CD14-positive monocyte (primary cell): ENCODE data around the gene IL18R1. TPM values are rescaled to one million over a fixed set of nuclear protein-coding genes. Genes with fewer than 3 reads are reported as not detected.

Source experiments
- DNase-seq, 3 donors: peaks; one replicate each; pipeline ENCODE4 v3.0.0-alpha.2; 2011 to 2022
- H2AFZ ChIP-seq: 2 replicates; pipeline ENCODE4 v1.6.0; 2012; ENCODE audit warnings: mild to moderate bottlenecking, low read depth, low read length, inconsistent platforms; ENCODE audit not compliant: insufficient read depth, poor library complexity, severe bottlenecking
- H3K27ac ChIP-seq, 2 donors: 1 replicate in 1 of 2; 2 replicates in 1 of 2; pipeline ENCODE4 v1.5.1; 2012 to 2013; ENCODE audit warnings: low read length in 2 of 2, control low read depth in 1 of 2, inconsistent platforms in 1 of 2, low read depth in 1 of 2, mild to moderate bottlenecking in 1 of 2
- H3K27me3 ChIP-seq, 2 donors: one replicate each; pipeline versions ENCODE4 v1.6.0 to v1.6.1; 2011 to 2013; ENCODE audit warnings: low read length in 2 of 2; ENCODE audit not compliant: control insufficient read depth in 2 of 2, insufficient read depth in 2 of 2
- H3K36me3 ChIP-seq, 2 donors: replicated peaks in 1 of 2; 1 replicate in 1 of 2; 2 replicates in 1 of 2; pipeline versions ENCODE4 v1.5.1 to v1.6.1; 2012 to 2013; ENCODE audit warnings: low read length in 2 of 2, control low read depth in 1 of 2, inconsistent platforms in 1 of 2, mild to moderate bottlenecking in 1 of 2; ENCODE audit not compliant: insufficient read depth in 2 of 2, control insufficient read depth in 1 of 2
- H3K4me1 ChIP-seq, 2 donors: 1 replicate in 1 of 2; 2 replicates in 1 of 2; pipeline versions ENCODE4 v1.5.1 to v1.6.1; 2012 to 2013; ENCODE audit warnings: low read length in 2 of 2, control low read depth in 1 of 2, inconsistent platforms in 1 of 2, mild to moderate bottlenecking in 1 of 2, moderate library complexity in 1 of 2; ENCODE audit not compliant: insufficient read depth in 2 of 2, control insufficient read depth in 1 of 2
- H3K4me2 ChIP-seq: replicated peaks from 2 replicates; pipeline ENCODE3; 2012; ENCODE audit warnings: low read length, moderate library complexity, mild to moderate bottlenecking; ENCODE audit not compliant: poor library complexity, severe bottlenecking; ENCODE audit errors: extremely low read depth
- H3K4me3 ChIP-seq, 3 experiments: fragments of 200-600 bp in 1 of 3; sonication (generic) in 1 of 3; replicated peaks in 1 of 3; 1 replicate in 2 of 3; 2 replicates in 1 of 3; pipeline ENCODE4 v1.5.1; 2011 to 2013; ENCODE audit warnings: low read length in 3 of 3, mild to moderate bottlenecking in 3 of 3, control low read depth in 2 of 3, low read depth in 2 of 3, inconsistent platforms in 1 of 3, moderate library complexity in 1 of 3
- H3K79me2 ChIP-seq: 2 replicates; pipeline ENCODE4 v1.6.0; 2012; ENCODE audit warnings: mild to moderate bottlenecking, control low read depth, inconsistent platforms, low read length, moderate library complexity; ENCODE audit not compliant: insufficient read depth
- H3K9ac ChIP-seq: 2 replicates; pipeline ENCODE4 v1.6.0; 2017; ENCODE audit warnings: low read length, mild to moderate bottlenecking; ENCODE audit not compliant: insufficient read depth, poor library complexity, severe bottlenecking
- H3K9me3 ChIP-seq, 2 donors: replicated peaks in 1 of 2; 1 replicate in 1 of 2; 2 replicates in 1 of 2; pipeline versions ENCODE4 v1.5.1 to v1.6.1; 2012 to 2013; ENCODE audit warnings: low read length in 2 of 2, control low read depth in 1 of 2; ENCODE audit not compliant: control insufficient read depth in 1 of 2, insufficient read depth in 1 of 2
- H4K20me1 ChIP-seq: 2 replicates; pipeline ENCODE4 v1.6.0; 2012; ENCODE audit warnings: mild to moderate bottlenecking, low read length, control low read depth, moderate library complexity; ENCODE audit not compliant: insufficient read depth
- H3K27ac Mint-ChIP-seq, 7 donors: one replicate each; pipeline ENCODE4 v1.8.0; 2020; ENCODE audit warnings: mild to moderate bottlenecking in 7 of 7, mixed read lengths in 7 of 7, moderate library complexity in 6 of 7, inconsistent platforms in 2 of 7
- H3K27me3 Mint-ChIP-seq, 3 donors: one replicate each; pipeline ENCODE4 v1.8.0; 2021 to 2022; ENCODE audit warnings: low read depth in 3 of 3, mild to moderate bottlenecking in 3 of 3, mixed read lengths in 3 of 3, moderate library complexity in 3 of 3, inconsistent platforms in 1 of 3
- H3K36me3 Mint-ChIP-seq, 2 donors: one replicate each; pipeline ENCODE4 v1.8.0; 2020; ENCODE audit warnings: mixed read lengths in 2 of 2, inconsistent platforms in 1 of 2, mild to moderate bottlenecking in 1 of 2
- H3K4me1 Mint-ChIP-seq: one replicate; pipeline ENCODE4 v1.8.0; 2020; ENCODE audit warnings: mild to moderate bottlenecking, mixed read lengths
- H3K4me3 Mint-ChIP-seq, 2 donors: one replicate each; pipeline ENCODE4 v1.8.0; 2020; ENCODE audit warnings: mild to moderate bottlenecking in 2 of 2, mixed read lengths in 2 of 2, moderate library complexity in 1 of 2
- H3K9me3 Mint-ChIP-seq, 7 donors: one replicate each; pipeline ENCODE4 v1.8.0; 2020 to 2022; ENCODE audit warnings: mixed read lengths in 7 of 7, mild to moderate bottlenecking in 6 of 7, moderate library complexity in 6 of 7, inconsistent platforms in 2 of 7
- CTCF ChIP-seq: fragments of 200-600 bp; IDR thresholded peaks from one replicate; pipeline ENCODE4 v1.8.0; 2022; ENCODE audit warnings: antibody characterized with exemption, mild to moderate bottlenecking
- WGBS: methylation state at CpG from one replicate; pipeline ENCODE4 v1.1.5; 2013; ENCODE audit warnings: missing lambda C conversion rate; ENCODE audit not compliant: insufficient coverage; 5-methylcytosine and 5-hydroxymethylcytosine counted together
- intact Hi-C, 2 donors: fragments of 100-400 bp; cut with micrococcal nuclease; formaldehyde crosslinking; loops; one replicate each; pipeline versions ENCODE4 v1.15.0 to v1.15.1; 2023
- polyA plus RNA-seq, 3 donors: library from polyadenylated mRNA; depleted of rRNA in 1 of 3; unstranded in 2 of 3; stranded (reverse) in 1 of 3; fragments of 300-500 nt in 2 of 3; fragments of >200 nt in 1 of 3; fragmentation: Illumina TruSeq in 2 of 3; gene quantifications; 1 replicate in 2 of 3; 2 replicates in 1 of 3; pipeline ENCODE4 v1.2.3, GENCODE V29; 2012 to 2021

The IL18R1 gene
- polyA plus RNA-seq, 3 donors: 0.03 to 0.15 (median 0.11) TPM

GRCh38 chr2:102433973-102434654 lies 78.5 kb downstream of the IL18R1 start:
- H3K4me3 ChIP-seq: no peak overlapping the region
- H3K4me1 Mint-ChIP-seq: peaks cover 24% of the 10 kb centered on the region
- no peak overlapping the region for H3K27ac Mint-ChIP-seq
- H3K27me3 ChIP-seq: no peaks in the 10 kb centered on the region
- no peak overlapping the region for H3K27ac ChIP-seq
- H3K9me3 Mint-ChIP-seq: peaks cover 0 to 2% (median 0%) of the 10 kb centered on the region in 7 donors
- no peak overlapping the region for H2AFZ ChIP-seq
- H4K20me1 ChIP-seq: no peaks in the 10 kb centered on the region
- H3K4me3 Mint-ChIP-seq: no peak overlapping the region
- intact Hi-C loops: no loop called here
- no peak overlapping the region for H3K9ac ChIP-seq
- no peaks in the 10 kb centered on the region for H3K79me2 ChIP-seq
- DNase-seq: no peak
- H3K36me3 Mint-ChIP-seq: no peaks in the 10 kb centered on the region
- no peaks in the 10 kb centered on the region for H3K9me3 ChIP-seq
- no peaks in the 10 kb centered on the region for H3K36me3 ChIP-seq
- no peak for TF ChIP-seq CTCF
- H3K27me3 Mint-ChIP-seq: no peaks in the 10 kb centered on the region
- H3K4me2 ChIP-seq: no peak overlapping the region
- peaks cover 12 to 13% of the 10 kb centered on the region in 2 donors for H3K4me1 ChIP-seq
- WGBS: 100% methylated on average over 3 of the region's 4 CpGs

- Histone ChIP-seq H3K27ac (no peak overlapping the region), H3K36me3 (no peaks in the 10 kb centered on the region), H3K9me3 (no peaks in the 10 kb centered on the region), H3K4me1 (peaks cover 12 to 13% of the 10 kb centered on the region in 2 donors), H3K27me3 (no peaks in the 10 kb centered on the region), H3K79me2 (no peaks in the 10 kb centered on the region), H3K4me2 (no peak overlapping the region), H2AFZ (no peak overlapping the region), H3K4me3 (no peak overlapping the region), H3K9ac (no peak overlapping the region), H4K20me1 (no peaks in the 10 kb centered on the region)
- Mint-ChIP-seq H3K27ac (no peak overlapping the region), H3K9me3 (peaks cover 0 to 2% (median 0%) of the 10 kb centered on the region in 7 donors), H3K4me3 (no peak overlapping the region), H3K4me1 (peaks cover 22% of the 10 kb centered on the region), H3K36me3 (no peaks in the 10 kb centered on the region), H3K27me3 (no peaks in the 10 kb centered on the region)
- no peak for TF ChIP-seq CTCF
- intact Hi-C loops: no loop called here
- DNase-seq: no peak
- WGBS: 100% methylated on average over 1 of the region's 2 CpGs
Observed at GRCh38 chr2:102434655-102435381, 79.2 kb downstream of the IL18R1 start.
